ENCODE data around the gene UBE2D2. TPM values are rescaled to one million over a fixed set of nuclear protein-coding genes. Genes with fewer than 3 reads are reported as not detected.
A peak's percentile ranks its signal among the peaks of the same experiment; 100 is the strongest.

Gene UBE2D2
- total and polyA plus RNA-seq, 2 of the 4 experiments (the other 2 are of a cell fraction): 26.9 to 35.7 TPM

DNA sequence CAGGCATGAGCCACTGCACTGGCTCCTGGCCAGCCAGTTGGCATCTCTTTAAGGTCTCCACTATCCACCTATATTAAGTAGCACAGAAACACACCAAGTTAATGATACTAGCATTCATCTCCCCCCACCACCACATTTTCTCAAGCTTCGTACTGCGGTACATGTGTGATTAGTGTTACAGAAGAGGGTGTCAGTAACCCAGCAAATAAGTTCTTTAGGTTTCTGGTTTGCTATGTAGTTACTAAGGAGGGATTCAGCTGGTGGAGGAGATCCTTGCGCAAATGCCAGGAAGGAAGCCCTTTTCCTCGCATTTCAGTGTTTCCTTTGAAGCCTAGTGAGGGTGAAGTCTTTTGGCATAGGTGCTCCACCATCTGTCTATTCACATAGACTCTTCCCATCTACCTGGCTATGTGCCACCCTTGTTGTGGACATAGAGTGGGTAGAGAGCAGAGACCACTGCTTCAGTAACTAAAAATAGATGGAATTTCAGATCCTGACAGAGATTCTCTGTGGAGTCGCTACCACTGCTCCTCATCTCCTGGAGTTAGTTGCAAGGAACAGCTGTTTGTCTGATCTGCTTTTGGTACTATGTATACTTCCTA lies 16.7 kb downstream of the UBE2D2 start:
- CTCF ChIA-PET: no interaction called here
- H3K4me2 ChIP-seq (ENCODE audit: low read depth, low read length): no peak overlapping the region
- intact Hi-C loops (cut with micrococcal nuclease): loop anchor here (5.0 kb wide), 2 partner anchors 55 to 115 kb away; no protein-coding TSS in a partner anchor
- no peak overlapping the region for H2AK9ac ChIP-seq (replicated peaks; ENCODE audit: low read depth, low read length, poor library complexity)
- H3K79me1 ChIP-seq (ENCODE audit: low read depth in 1 of 2, low read length in 2 of 2): peaks cover 3 to 58% of the 10 kb centered on the region in 2 experiments
- H3K27ac ChIP-seq (ENCODE audit: insufficient read depth, low read length): no peak overlapping the region; the same call in 1 of the 2 replicates
- WGBS, 2 experiments (ENCODE audit: extremely low coverage in 2 of 2, insufficient read length in 1 of 2): no CpG with 5 or more reads among the region's 5 CpGs
- no peak overlapping the region for H2AK5ac ChIP-seq (ENCODE audit: low read depth, low read length)
- no peak overlapping the region for H3K4me3 ChIP-seq (ENCODE audit: insufficient read depth, low read depth, low read length)
- dilution Hi-C loops (cut with HindIII; ENCODE audit: low sequenced_read_pairs, unreplicated experiment): no loop called here
- peak overlapping the region; percentile 44; the same call in 1 of the 2 replicates for H3K23ac ChIP-seq (ENCODE audit: low read depth, low read length)
- H3K4ac ChIP-seq (ENCODE audit: low read depth, low read length): no peak overlapping the region
- no peak overlapping the region for H4K5ac ChIP-seq (ENCODE audit: low read depth, low read length)
- DNase-seq: no peak
- peaks cover 6% of the 10 kb centered on the region; the same call in 1 of the 2 replicates for H3K9me1 ChIP-seq (ENCODE audit: insufficient read depth, low read length)
- H4K8ac ChIP-seq (ENCODE audit: low read depth in 2 of 2, low read length in 2 of 2): no peak overlapping the region
- no peak overlapping the region for H3K18ac ChIP-seq (ENCODE audit: low read depth, low read length)
- in situ Hi-C loops (cut with MboI; ENCODE audit: low sequenced_read_pairs): no loop called here
- H3K56ac ChIP-seq (ENCODE audit: extremely low read depth, insufficient read depth, low read length): no peak overlapping the region
- no peak overlapping the region for H3K14ac ChIP-seq (replicated peaks; ENCODE audit: low read depth, low read length)
- no peaks in the 10 kb centered on the region for H3K9me3 ChIP-seq (ENCODE audit: control insufficient read depth, insufficient read depth, low read length)
- no peak overlapping the region for H2BK5ac ChIP-seq (ENCODE audit: low read depth, low read length, poor library complexity, severe bottlenecking)
- no TSS peak for BruUV-seq (replicated peaks)
- no peak for ATAC-seq (ENCODE audit: low read depth)
- H2BK120ac ChIP-seq (ENCODE audit: low read depth, low read length): no peak overlapping the region
- H3K36me3 ChIP-seq (ENCODE audit: control insufficient read depth, insufficient read depth, low read length): peaks cover 3% of the 10 kb centered on the region; the same call in 1 of the 2 replicates
- no peak overlapping the region for H4K91ac ChIP-seq (ENCODE audit: insufficient read depth, low read depth, low read length)
- H4K20me1 ChIP-seq (ENCODE audit: insufficient read depth, low read length): peaks cover 77% of the 10 kb centered on the region
- POLR2A ChIA-PET (ENCODE audit: unreplicated experiment): interaction anchor here (0.5 kb wide), 1 partner anchor 12 kb away, joined by 4 read pairs; no protein-coding TSS in a partner anchor
- TF ChIP-seq MAFK (IDR thresholded peaks at IDR 0.05; ENCODE audit: low read depth, low read length) (no peak), SMC3 (IDR thresholded peaks at IDR 0.05; ENCODE audit: low read depth, low read length) (no peak), MXI1 (IDR thresholded peaks at IDR 0.05; ENCODE audit: borderline replicate concordance, low read depth, low read length) (no peak)
- H3K27me3 ChIP-seq (ENCODE audit: control insufficient read depth, insufficient read depth, low read length): no peaks in the 10 kb centered on the region
- H2BK15ac ChIP-seq (ENCODE audit: low read depth, low read length): no peak overlapping the region
- no peak overlapping the region for H2AFZ ChIP-seq (replicated peaks; ENCODE audit: low read length, poor library complexity)
- no peak overlapping the region for H2BK20ac ChIP-seq (ENCODE audit: low read depth, low read length)
- H3K9ac ChIP-seq (ENCODE audit: low read depth, low read length): no peak overlapping the region
- peaks cover 11% of the 10 kb centered on the region for H3K4me1 ChIP-seq (ENCODE audit: control insufficient read depth, insufficient read depth, low read length)
